DND-41 (cell line): ENCODE measurements around the gene PBX4.

Experiments used
- EZH2 ChIP-seq: IDR thresholded peaks from 3 replicates; pipeline ENCODE4 v1.6.1; 2012; ENCODE audit warnings: borderline replicate concordance, low read depth, mild to moderate bottlenecking, moderate library complexity, low read length, inconsistent platforms; ENCODE audit not compliant: severe bottlenecking
- TF ChIP-seq, protein P1 (sequence below): IDR thresholded peaks from 2 replicates; pipeline ENCODE4 v1.5.1; 2012; ENCODE audit warnings: borderline replicate concordance, low read length, moderate library complexity, mild to moderate bottlenecking; ENCODE audit not compliant: poor library complexity, severe bottlenecking; ENCODE audit errors: extremely low read depth

DNA sequence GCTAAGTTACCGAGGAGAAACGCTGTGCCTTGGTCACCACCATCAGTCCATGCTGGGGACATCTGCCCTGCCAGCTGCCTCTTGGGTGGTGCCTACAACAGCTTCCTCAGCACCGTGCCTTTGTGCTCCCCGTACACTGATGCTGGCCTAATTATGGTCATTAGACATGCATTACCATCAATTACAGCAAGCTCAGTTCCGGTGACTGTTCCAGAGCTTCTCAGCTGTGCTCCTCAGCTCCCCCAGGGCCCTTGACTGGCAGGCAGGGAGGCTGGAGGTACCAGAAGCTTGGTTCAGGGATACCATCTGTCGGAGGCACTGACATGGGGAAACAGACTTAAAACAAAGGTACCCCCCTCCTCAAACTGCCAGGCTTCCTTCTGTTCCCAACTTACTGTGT, 40.2 kb downstream of the PBX4 start:
- TF ChIP-seq, protein P1, sequence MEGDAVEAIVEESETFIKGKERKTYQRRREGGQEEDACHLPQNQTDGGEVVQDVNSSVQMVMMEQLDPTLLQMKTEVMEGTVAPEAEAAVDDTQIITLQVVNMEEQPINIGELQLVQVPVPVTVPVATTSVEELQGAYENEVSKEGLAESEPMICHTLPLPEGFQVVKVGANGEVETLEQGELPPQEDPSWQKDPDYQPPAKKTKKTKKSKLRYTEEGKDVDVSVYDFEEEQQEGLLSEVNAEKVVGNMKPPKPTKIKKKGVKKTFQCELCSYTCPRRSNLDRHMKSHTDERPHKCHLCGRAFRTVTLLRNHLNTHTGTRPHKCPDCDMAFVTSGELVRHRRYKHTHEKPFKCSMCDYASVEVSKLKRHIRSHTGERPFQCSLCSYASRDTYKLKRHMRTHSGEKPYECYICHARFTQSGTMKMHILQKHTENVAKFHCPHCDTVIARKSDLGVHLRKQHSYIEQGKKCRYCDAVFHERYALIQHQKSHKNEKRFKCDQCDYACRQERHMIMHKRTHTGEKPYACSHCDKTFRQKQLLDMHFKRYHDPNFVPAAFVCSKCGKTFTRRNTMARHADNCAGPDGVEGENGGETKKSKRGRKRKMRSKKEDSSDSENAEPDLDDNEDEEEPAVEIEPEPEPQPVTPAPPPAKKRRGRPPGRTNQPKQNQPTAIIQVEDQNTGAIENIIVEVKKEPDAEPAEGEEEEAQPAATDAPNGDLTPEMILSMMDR: no peak
- no peak for TF ChIP-seq EZH2
